Stimulated activated memory B cell treated with anti-CD40 and anti-IgM and Interleukin-4, amounts not matched to agents 10 μg/mL and 1 μg/mL and 100 μg/mL, for 72 hours (primary cell): Measurements from ENCODE around the gene NOS2.
"Not testable (repeated sequence)": the region's sequence is repeated elsewhere in the genome, so short reads cannot be mapped to it uniquely, and the experiment has no call there.

ENCODE experiments used
- ATAC-seq: fragments of 150-1000 bp; cut with Tn5 transposase; 2 replicates; pipeline ENCODE4 v1.10.0; 2021
- H3K27ac Mint-ChIP-seq: one replicate; pipeline ENCODE4 v1.8.0; 2022; ENCODE audit warnings: mild to moderate bottlenecking, mixed read lengths
- H3K27me3 Mint-ChIP-seq: one replicate; pipeline ENCODE4 v1.8.0; 2022; ENCODE audit warnings: mixed read lengths
- H3K36me3 Mint-ChIP-seq: one replicate; pipeline ENCODE4 v1.8.0; 2022; ENCODE audit warnings: mixed read lengths
- H3K4me1 Mint-ChIP-seq: one replicate; pipeline ENCODE4 v1.8.0; 2022; ENCODE audit warnings: mixed read lengths
- H3K4me3 Mint-ChIP-seq: one replicate; pipeline ENCODE4 v1.8.0; 2022; ENCODE audit warnings: mild to moderate bottlenecking, moderate library complexity, mixed read lengths
- H3K9me3 Mint-ChIP-seq: one replicate; pipeline ENCODE4 v1.8.0; 2022; ENCODE audit warnings: mixed read lengths

The NOS2 gene

GRCh38 chr17:27800522-27800921 is at the start of gene NOS2:
Gene NOS2 (minus strand): TSS chr17:27800529. CDS start chr17:27798809, 1,720 bp downstream.
- Mint-ChIP-seq H3K4me3 (no peak within 1 kb of the TSS), H3K9me3 (no peaks in the 10 kb centered on the region), H3K36me3 (no peaks in the 10 kb centered on the region), H3K4me1 (peaks cover 10% of the 10 kb centered on the region), H3K27me3 (peaks cover 19% of the 10 kb centered on the region), H3K27ac (no peak within 1 kb of the TSS)
- ATAC-seq: no peak

DNA sequence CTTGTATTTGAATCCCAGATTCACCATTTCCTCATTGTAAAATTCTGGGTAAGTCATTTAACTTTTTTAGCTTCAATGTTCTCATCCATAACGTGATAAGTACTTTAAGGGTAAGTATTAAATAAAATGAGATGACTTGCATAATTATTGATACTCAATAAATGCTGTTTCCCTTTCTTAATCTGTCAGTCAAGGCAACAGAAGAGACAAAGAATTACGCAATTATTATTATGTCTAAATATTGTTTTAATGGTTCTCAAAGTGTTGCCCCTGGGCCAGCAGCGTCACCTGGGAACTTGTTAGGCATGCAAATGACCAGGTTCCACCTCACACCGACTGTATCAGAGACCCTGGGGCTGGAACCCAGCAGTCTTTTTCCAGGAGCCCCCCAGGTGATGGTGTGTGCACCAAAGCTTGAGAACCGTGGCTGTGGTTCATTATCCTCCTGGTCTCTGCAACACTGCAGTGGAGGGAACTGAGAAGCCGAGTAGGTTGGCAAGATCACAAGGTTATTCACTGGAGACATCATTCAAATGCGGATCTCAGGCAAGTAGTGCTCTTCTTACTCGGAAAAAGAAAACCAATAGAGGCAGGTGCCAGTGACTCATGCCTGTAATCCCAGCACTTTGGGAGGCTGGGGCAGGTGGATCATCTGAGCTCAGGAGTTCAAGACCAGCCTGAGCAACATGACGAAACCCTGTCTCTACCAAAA is 49.3 kb upstream of the NOS2 start:
- Mint-ChIP-seq H3K27me3 (peaks cover 40% of the 10 kb centered on the region), H3K4me1 (peaks cover 15% of the 10 kb centered on the region), H3K9me3 (peaks cover 3% of the 10 kb centered on the region), H3K4me3 (no peak overlapping the region), H3K36me3 (no peaks in the 10 kb centered on the region), H3K27ac (no peak overlapping the region)
- no peak for ATAC-seq

GRCh38 chr17:27848931-27849330 is 48.6 kb upstream of the NOS2 start:
- Mint-ChIP-seq H3K27ac (no peak overlapping the region), H3K9me3 (no peaks in the 10 kb centered on the region), H3K27me3 (peaks cover 33% of the 10 kb centered on the region), H3K4me1 (peaks cover 15% of the 10 kb centered on the region), H3K4me3 (no peak overlapping the region), H3K36me3 (no peaks in the 10 kb centered on the region)
- no peak for ATAC-seq

GRCh38 chr17:27846808-27847307 is 46.5 kb upstream of the NOS2 start:
- peak overlapping the region; percentile 71 for H3K27ac Mint-ChIP-seq
- H3K4me3 Mint-ChIP-seq: peak overlapping the region; percentile 38
- not testable (repeated sequence) for ATAC-seq, H3K9me3 Mint-ChIP-seq, H3K36me3 Mint-ChIP-seq
- H3K27me3 Mint-ChIP-seq: peaks cover 20% of the 10 kb centered on the region
- H3K4me1 Mint-ChIP-seq: peaks cover 15% of the 10 kb centered on the region

DNA sequence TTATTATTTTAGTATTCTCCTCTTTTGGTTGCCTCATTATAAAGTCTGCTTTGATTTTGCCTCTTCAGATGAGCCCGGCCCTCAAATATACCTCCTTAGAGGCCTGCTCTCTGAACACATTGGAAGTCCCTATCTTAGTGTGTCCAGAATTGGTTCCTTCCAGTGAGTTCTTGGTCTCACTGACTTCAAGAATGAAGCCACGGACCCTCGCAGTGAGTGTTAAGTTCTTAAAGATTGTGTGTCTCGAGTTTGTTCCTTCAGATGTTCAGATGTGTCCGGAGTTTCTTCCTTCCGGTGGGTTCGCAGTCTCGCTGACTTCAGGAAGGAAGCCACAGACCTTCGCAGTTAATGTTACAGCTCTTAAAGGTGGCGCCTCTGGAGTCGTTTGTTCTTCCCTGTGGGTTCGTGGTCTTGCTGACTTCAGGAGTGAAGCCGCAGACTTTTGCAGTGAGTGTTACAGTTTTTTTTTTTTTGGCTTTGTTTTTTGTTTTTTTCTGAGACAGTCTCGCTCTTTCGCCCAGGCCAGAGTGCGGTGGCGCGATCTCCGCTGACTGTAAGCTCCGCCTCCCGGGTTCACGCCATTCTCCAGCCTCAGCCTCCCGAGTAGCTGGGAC is 45.8 kb upstream of the NOS2 start:
- H3K4me1 Mint-ChIP-seq: peaks cover 15% of the 10 kb centered on the region
- no peaks in the 10 kb centered on the region for H3K9me3 Mint-ChIP-seq
- H3K27ac Mint-ChIP-seq: peak overlapping the region; percentile 71
- no peaks in the 10 kb centered on the region for H3K36me3 Mint-ChIP-seq
- H3K27me3 Mint-ChIP-seq: peaks cover 20% of the 10 kb centered on the region
- no peak for ATAC-seq
- H3K4me3 Mint-ChIP-seq: peak overlapping the region; percentile 38

GRCh38 chr17:27845264-27846041 is 45.1 kb upstream of the NOS2 start:
- Mint-ChIP-seq H3K4me3 (no peak overlapping the region), H3K27ac (no peak overlapping the region), H3K9me3 (no peaks in the 10 kb centered on the region), H3K36me3 (no peaks in the 10 kb centered on the region), H3K27me3 (peaks cover 19% of the 10 kb centered on the region), H3K4me1 (peaks cover 15% of the 10 kb centered on the region)
- ATAC-seq: no peak

DNA sequence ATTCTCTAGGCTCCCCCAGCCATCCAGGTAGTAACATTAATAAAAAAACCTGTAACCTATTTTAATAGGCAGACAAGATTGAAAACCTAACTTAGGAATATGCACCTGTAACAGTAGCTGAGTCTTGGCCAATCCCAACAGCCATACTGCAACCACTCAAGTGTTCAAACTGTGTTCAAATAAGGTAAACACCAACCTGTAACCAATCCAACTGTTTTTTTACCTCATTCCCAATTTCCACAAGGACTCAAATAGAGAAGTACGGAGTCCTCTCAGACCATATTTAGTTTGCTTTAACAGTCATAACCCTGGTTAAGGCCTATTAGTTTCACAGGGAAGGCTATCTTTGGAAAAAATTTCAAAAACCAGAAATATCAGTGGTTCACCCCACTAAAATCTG is 40.4 kb upstream of the NOS2 start:
- peaks cover 10% of the 10 kb centered on the region for H3K4me1 Mint-ChIP-seq
- no peaks in the 10 kb centered on the region for H3K9me3 Mint-ChIP-seq
- H3K4me3 Mint-ChIP-seq: no peak overlapping the region
- H3K27ac Mint-ChIP-seq: no peak overlapping the region
- H3K36me3 Mint-ChIP-seq: no peaks in the 10 kb centered on the region
- H3K27me3 Mint-ChIP-seq: peaks cover 8% of the 10 kb centered on the region
- ATAC-seq: no peak

- not testable (repeated sequence) for H3K27me3 Mint-ChIP-seq, H3K27ac Mint-ChIP-seq, H3K36me3 Mint-ChIP-seq, ATAC-seq, H3K4me1 Mint-ChIP-seq, H3K9me3 Mint-ChIP-seq, H3K4me3 Mint-ChIP-seq
These were observed 40.0 kb upstream of the NOS2 start for GRCh38 chr17:27840406-27840678.

DNA sequence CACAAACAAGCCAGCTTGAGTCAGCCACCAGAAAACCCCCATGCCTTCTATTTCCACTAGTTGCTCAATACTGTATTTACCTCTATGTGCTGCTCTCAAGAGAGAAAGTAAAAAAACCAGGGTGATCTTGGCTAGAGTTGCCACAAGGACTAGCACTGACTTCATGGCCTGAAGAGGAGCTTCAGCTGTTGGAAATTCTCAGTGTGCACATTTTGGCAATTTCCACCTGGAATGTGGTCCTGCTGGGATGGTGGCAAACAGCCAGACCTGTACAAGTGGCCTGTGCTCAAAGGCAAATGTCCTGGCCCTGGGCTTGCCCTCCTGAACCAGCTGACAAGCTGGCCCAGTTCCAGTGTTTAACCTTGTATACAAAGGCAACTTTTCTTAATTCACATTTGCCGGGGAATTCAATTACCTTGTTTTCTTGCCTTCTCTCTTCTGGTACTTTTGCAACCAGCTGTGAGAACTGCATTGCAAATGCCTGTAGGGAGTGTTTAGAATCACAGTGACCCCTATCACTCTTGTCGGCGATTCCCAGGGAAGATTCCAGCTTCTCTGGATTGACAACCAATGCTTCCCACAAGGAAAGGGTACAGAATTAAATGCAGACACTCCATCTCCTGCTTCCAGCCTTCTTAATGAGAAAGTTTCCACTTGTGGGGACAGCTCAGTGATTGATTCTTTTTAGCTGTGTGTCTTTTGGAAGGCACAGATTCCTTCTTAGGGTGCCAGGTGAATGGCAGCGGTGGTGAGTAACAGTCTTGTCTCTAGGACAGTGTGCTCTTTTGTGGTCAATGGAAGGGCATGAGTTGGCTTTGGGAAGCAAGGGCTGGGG is 39.5 kb upstream of the NOS2 start:
- H3K36me3 Mint-ChIP-seq, H3K4me3 Mint-ChIP-seq, H3K27me3 Mint-ChIP-seq, ATAC-seq, H3K9me3 Mint-ChIP-seq, H3K27ac Mint-ChIP-seq, H3K4me1 Mint-ChIP-seq: not testable (repeated sequence)

- H3K9me3 Mint-ChIP-seq, ATAC-seq: not testable (repeated sequence)
These were observed 38.3 kb upstream of the NOS2 start for GRCh38 chr17:27838607-27839006.

GRCh38 chr17:27837769-27838168 is 37.4 kb upstream of the NOS2 start:
- not testable (repeated sequence) for ATAC-seq, H3K27me3 Mint-ChIP-seq, H3K27ac Mint-ChIP-seq, H3K9me3 Mint-ChIP-seq, H3K4me1 Mint-ChIP-seq, H3K36me3 Mint-ChIP-seq, H3K4me3 Mint-ChIP-seq

More at GRCh38 chr17:27838607-27839006, 38.3 kb upstream of the NOS2 start:
- H3K4me1 Mint-ChIP-seq, H3K4me3 Mint-ChIP-seq, H3K27ac Mint-ChIP-seq, H3K36me3 Mint-ChIP-seq, H3K27me3 Mint-ChIP-seq: not testable (repeated sequence)

GRCh38 chr17:27836651-27837050 is 36.3 kb upstream of the NOS2 start:
- ATAC-seq: no peak
- H3K27ac Mint-ChIP-seq: no peak overlapping the region
- H3K4me3 Mint-ChIP-seq: no peak overlapping the region
- peaks cover 5% of the 10 kb centered on the region for H3K4me1 Mint-ChIP-seq
- H3K9me3 Mint-ChIP-seq: peaks cover 3% of the 10 kb centered on the region
- peaks cover 8% of the 10 kb centered on the region for H3K27me3 Mint-ChIP-seq
- H3K36me3 Mint-ChIP-seq: peaks cover 6% of the 10 kb centered on the region

DNA sequence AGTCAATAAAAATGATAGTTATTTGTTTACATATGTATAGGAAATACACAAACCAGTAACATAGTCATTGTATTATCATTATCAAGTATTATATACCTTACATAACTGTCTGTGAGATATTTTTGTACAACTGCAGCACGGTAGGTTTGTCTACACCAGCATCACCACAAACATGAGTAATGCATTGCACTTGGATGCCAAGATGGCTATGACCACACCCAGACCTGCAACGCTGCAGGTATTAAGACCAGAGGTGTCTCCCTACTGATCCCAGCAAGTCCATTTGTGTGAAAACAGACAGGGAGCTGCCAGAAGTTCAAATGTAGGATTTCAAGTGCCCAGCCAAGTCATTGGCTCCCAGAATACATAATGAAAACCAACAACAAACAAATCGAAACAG is 34.2 kb upstream of the NOS2 start:
- H3K4me3 Mint-ChIP-seq: no peak overlapping the region
- no peaks in the 10 kb centered on the region for H3K27me3 Mint-ChIP-seq
- no peak overlapping the region for H3K27ac Mint-ChIP-seq
- ATAC-seq: no peak
- peaks cover 6% of the 10 kb centered on the region for H3K36me3 Mint-ChIP-seq
- H3K9me3 Mint-ChIP-seq: peaks cover 3% of the 10 kb centered on the region
- H3K4me1 Mint-ChIP-seq: peaks cover 5% of the 10 kb centered on the region

DNA sequence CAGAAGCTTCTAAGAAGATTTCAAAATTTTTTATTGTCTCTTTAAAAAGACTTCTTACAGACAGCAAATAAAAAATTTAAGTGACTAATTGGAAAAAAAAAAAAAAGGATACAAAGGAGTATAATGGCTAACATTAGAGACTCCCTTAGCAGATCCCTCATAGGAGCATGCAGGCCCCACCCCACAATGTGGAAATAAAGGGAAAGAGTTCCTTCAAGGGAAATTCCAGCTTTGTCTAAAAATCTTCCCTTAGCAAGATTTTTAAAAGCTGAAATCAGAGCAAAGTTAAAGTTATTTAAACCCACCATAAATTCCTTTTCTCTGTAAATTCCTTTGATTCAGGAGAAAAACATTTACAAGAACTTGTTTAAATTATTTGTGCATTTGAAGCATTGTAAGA is 32.5 kb upstream of the NOS2 start:
- Mint-ChIP-seq H3K4me1 (peaks cover 5% of the 10 kb centered on the region), H3K27ac (no peak overlapping the region), H3K9me3 (peaks cover 3% of the 10 kb centered on the region), H3K36me3 (peaks cover 6% of the 10 kb centered on the region), H3K27me3 (no peaks in the 10 kb centered on the region), H3K4me3 (no peak overlapping the region)
- ATAC-seq: no peak

- not testable (repeated sequence) for ATAC-seq, H3K4me1 Mint-ChIP-seq, H3K36me3 Mint-ChIP-seq, H3K4me3 Mint-ChIP-seq, H3K9me3 Mint-ChIP-seq, H3K27ac Mint-ChIP-seq, H3K27me3 Mint-ChIP-seq
These were observed 29.6 kb upstream of the NOS2 start for GRCh38 chr17:27829888-27830287.
